Ishikawa (cell line): ENCODE measurements around the gene PLK3.

Experiments
- CEBPB ChIP-seq: IDR thresholded peaks from 2 replicates; pipeline ENCODE4 v1.6.1; 2012
- CREB1 ChIP-seq: IDR thresholded peaks from 2 replicates; pipeline ENCODE4 v1.6.1; 2012; ENCODE audit warnings: low read depth
- EGR1 ChIP-seq: IDR thresholded peaks from 2 replicates; pipeline ENCODE4 v1.6.1; 2012
- EP300 ChIP-seq: IDR thresholded peaks from 2 replicates; pipeline ENCODE4 v1.6.1; 2012; ENCODE audit warnings: borderline replicate concordance
- FOXM1 ChIP-seq: IDR thresholded peaks from 2 replicates; pipeline ENCODE4 v1.6.1; 2012; ENCODE audit warnings: low read depth, borderline replicate concordance
- MAX ChIP-seq: IDR thresholded peaks from 2 replicates; pipeline ENCODE4 v1.6.1; 2012
- NFIC ChIP-seq: IDR thresholded peaks from 2 replicates; pipeline ENCODE4 v1.6.1; 2012
- RAD21 ChIP-seq: IDR thresholded peaks from 2 replicates; pipeline ENCODE4 v1.6.1; 2012; ENCODE audit warnings: low read depth
- REST ChIP-seq: IDR thresholded peaks from 2 replicates; pipeline ENCODE4 v1.6.1; 2012; ENCODE audit warnings: low read depth, mild to moderate bottlenecking
- TAF1 ChIP-seq: IDR thresholded peaks from 2 replicates; pipeline ENCODE4 v1.6.1; 2012; ENCODE audit warnings: low read depth, mild to moderate bottlenecking
- TCF12 ChIP-seq: IDR thresholded peaks from 2 replicates; pipeline ENCODE4 v1.6.1; 2012; ENCODE audit warnings: low read depth
- TEAD4 ChIP-seq: IDR thresholded peaks from 2 replicates; pipeline ENCODE4 v1.6.1; 2012
- USF1 ChIP-seq: IDR thresholded peaks from 2 replicates; pipeline ENCODE4 v1.6.1; 2012
- YY1 ChIP-seq: IDR thresholded peaks from 2 replicates; pipeline ENCODE4 v1.6.1; 2012; ENCODE audit warnings: low read depth
- ZBTB7A ChIP-seq: IDR thresholded peaks from 2 replicates; pipeline ENCODE4 v1.6.1; 2012; ENCODE audit warnings: low read depth

The PLK3 gene

GRCh38 chr1:44849575-44850132 lies 49.5 kb downstream of the PLK3 start:
- no peak for TF ChIP-seq TAF1

- TF ChIP-seq NFIC, result no peak
- no peak for TF ChIP-seq RAD21
- TF ChIP-seq EP300, result no peak
- TF ChIP-seq YY1, result no peak
- no peak for TF ChIP-seq CEBPB
- no peak for TF ChIP-seq ZBTB7A
- no peak for TF ChIP-seq FOXM1
- no peak for TF ChIP-seq TCF12
- no peak for TF ChIP-seq CREB1
- TF ChIP-seq MAX, result no peak
- TF ChIP-seq TEAD4, result no peak
- no peak for TF ChIP-seq EGR1
- no peak for TF ChIP-seq REST
- no peak for TF ChIP-seq TAF1
- TF ChIP-seq USF1, result no peak
Observed at GRCh38 chr1:44851308-44851707, 51.1 kb downstream of the PLK3 start.

GRCh38 chr1:44853201-44853600 lies 53.0 kb downstream of the PLK3 start:
- TF ChIP-seq FOXM1, result no peak
- no peak for TF ChIP-seq RAD21
- no peak for TF ChIP-seq MAX
- TF ChIP-seq REST, result no peak
- no peak for TF ChIP-seq TAF1
- TF ChIP-seq NFIC, result no peak
- no peak for TF ChIP-seq CREB1
- no peak for TF ChIP-seq CEBPB
- TF ChIP-seq EP300, result no peak
- no peak for TF ChIP-seq ZBTB7A
- TF ChIP-seq TEAD4, result no peak
- no peak for TF ChIP-seq YY1
- no peak for TF ChIP-seq TCF12
- TF ChIP-seq EGR1, result no peak
- no peak for TF ChIP-seq USF1

- no peak for TF ChIP-seq FOXM1
- TF ChIP-seq EGR1, result no peak
- no peak for TF ChIP-seq NFIC
- no peak for TF ChIP-seq ZBTB7A
- TF ChIP-seq CEBPB, result no peak
- TF ChIP-seq RAD21, result no peak
- no peak for TF ChIP-seq YY1
- no peak for TF ChIP-seq USF1
- no peak for TF ChIP-seq EP300
- no peak for TF ChIP-seq TAF1
- no peak for TF ChIP-seq TEAD4
Observed at GRCh38 chr1:44854970-44855369, 54.8 kb downstream of the PLK3 start.
